ENCODE measurements around the gene IL6. TPM values are rescaled to one million over a fixed set of nuclear protein-coding genes. Genes with fewer than 3 reads are reported as not detected.
A peak's percentile ranks its signal among the peaks of the same experiment; 100 is the strongest.

Gene IL6
- total and polyA plus RNA-seq, 9 of the 15 experiments (the other 6 are each of a cell fraction or from before 2014, with no cell fraction given): 0.76 to 2.9 (median 1.5) TPM

- TF ChIP-seq CHAMP1 (IDR thresholded peaks at IDR 0.05) (no peak), CBX1 (IDR thresholded peaks at IDR 0.05; ENCODE audit: low read depth) (no peak), ZFP1 (CRISPR knock-in tag; IDR thresholded peaks at IDR 0.05) (no peak), XRCC5 (IDR thresholded peaks at IDR 0.05; ENCODE audit: low read depth, low read length) (0 out of 2 replicates have a peak, but pooled peaks have one; percentile 34), CSDE1 (IDR thresholded peaks at IDR 0.05) (no peak), FOXO4 (CRISPR knock-in tag; IDR thresholded peaks at IDR 0.05) (no peak), MAFK (IDR thresholded peaks at IDR 0.05; ENCODE audit: low read length) (no peak), RREB1 (CRISPR knock-in tag; IDR thresholded peaks at IDR 0.05) (no peak)
Observed at GRCh38 chr7:22728401-22729029, 1.5 kb downstream of the IL6 start (continued).
